ENCODE data around the gene SPOUT1.
"Not testable (repeated sequence)": the region's sequence is repeated elsewhere in the genome, so short reads cannot be mapped to it uniquely, and the experiment has no call there.

Gene SPOUT1

GRCh38 chr9:128809831-128810230 is 19.8 kb downstream of the SPOUT1 start:
- DNase-seq (ENCODE audit: low read depth), result no peak

GRCh38 chr9:128809036-128809599 is 20.5 kb downstream of the SPOUT1 start:
- no peak for DNase-seq (ENCODE audit: low read depth)

- no peak for DNase-seq (ENCODE audit: low read depth)
These were observed 21.1 kb downstream of the SPOUT1 start for GRCh38 chr9:128808543-128808942.

GRCh38 chr9:128807827-128808226 is 21.8 kb downstream of the SPOUT1 start:
- DNase-seq (ENCODE audit: low read depth), result no peak

GRCh38 chr9:128805661-128806060 is 23.9 kb downstream of the SPOUT1 start:
- DNase-seq (ENCODE audit: low read depth), result no peak

- DNase-seq (ENCODE audit: low read depth), result no peak
These were observed 27.1 kb downstream of the SPOUT1 start for GRCh38 chr9:128802482-128802881.

- no peak for DNase-seq (ENCODE audit: low read depth)
These were observed 29.5 kb downstream of the SPOUT1 start for GRCh38 chr9:128800061-128800460.

- DNase-seq (ENCODE audit: low read depth), result no peak
These were observed 30.7 kb downstream of the SPOUT1 start for GRCh38 chr9:128798896-128799295.

GRCh38 chr9:128794961-128795360 is 34.6 kb downstream of the SPOUT1 start:
- not testable (repeated sequence) for DNase-seq (ENCODE audit: low read depth)

- DNase-seq (ENCODE audit: low read depth), result no peak
These were observed 36.5 kb downstream of the SPOUT1 start for GRCh38 chr9:128792978-128793686.

GRCh38 chr9:128792134-128792533 is 37.5 kb downstream of the SPOUT1 start:
- DNase-seq (ENCODE audit: low read depth), result no peak

GRCh38 chr9:128790536-128790935 is 39.1 kb downstream of the SPOUT1 start:
- DNase-seq (ENCODE audit: low read depth), result no peak

GRCh38 chr9:128788445-128788844 is 41.1 kb downstream of the SPOUT1 start:
- no peak for DNase-seq (ENCODE audit: low read depth)

GRCh38 chr9:128787659-128788058 is 41.9 kb downstream of the SPOUT1 start:
- DNase-seq (ENCODE audit: low read depth), result no peak

- peak; percentile 46 for DNase-seq (ENCODE audit: low read depth)
These were observed 42.7 kb downstream of the SPOUT1 start, which contains the start of gene TBC1D13 for GRCh38 chr9:128786681-128787601. TBC1D13 (plus strand) TSS chr9:128787253; CDS start chr9:128787354, 101 bp downstream.

GRCh38 chr9:128785427-128785826 is 44.2 kb downstream of the SPOUT1 start:
- no peak for DNase-seq (ENCODE audit: low read depth)

- DNase-seq (ENCODE audit: low read depth), result no peak
These were observed 46.9 kb downstream of the SPOUT1 start for GRCh38 chr9:128782669-128783068.

- no peak for DNase-seq (ENCODE audit: low read depth)
These were observed 48.2 kb downstream of the SPOUT1 start for GRCh38 chr9:128781187-128782070.

GRCh38 chr9:128780093-128780492 is 49.5 kb downstream of the SPOUT1 start:
- not testable (repeated sequence) for DNase-seq (ENCODE audit: low read depth)

- no peak for DNase-seq (ENCODE audit: low read depth)
These were observed 54.8 kb downstream of the SPOUT1 start for GRCh38 chr9:128774804-128775203.

- DNase-seq (ENCODE audit: low read depth), result no peak
These were observed 56.5 kb downstream of the SPOUT1 start for GRCh38 chr9:128773049-128773448.

All from HS-27A (cell line).